Sigmoid colon (tissue), 4 donors: ENCODE data around the gene P2RY8.

Experiments used
- CTCF ChIP-seq, 4 experiments: fragments of 450-650 bp in 3 of 4; fragments of 200-600 bp in 1 of 4; IDR thresholded peaks; one replicate each; pipeline ENCODE4 v1.5.1; 2016 to 2019; ENCODE audit warnings: antibody characterized with exemption in 4 of 4, mild to moderate bottlenecking in 3 of 4, moderate library complexity in 2 of 4
- POLR2A ChIP-seq, 2 donors: fragments of 450-650 bp; IDR thresholded peaks; one replicate each; pipeline ENCODE4 v1.6.1; 2016; ENCODE audit warnings: antibody characterized with exemption in 2 of 2, mild to moderate bottlenecking in 2 of 2, moderate library complexity in 2 of 2
- POLR2AphosphoS5 ChIP-seq, 4 donors: sonication (generic); formaldehyde crosslinking; IDR thresholded peaks; one replicate each; pipeline ENCODE4 v1.6.1; 2017; ENCODE audit warnings: antibody characterized with exemption in 4 of 4

- no peak for TF ChIP-seq CTCF (IDR thresholded peaks at IDR 0.05)
- no peak for TF ChIP-seq POLR2A (IDR thresholded peaks at IDR 0.05)
- no peak for TF ChIP-seq POLR2AphosphoS5 (IDR thresholded peaks at IDR 0.05)
These were observed 7.2 kb downstream of the P2RY8 start for GRCh38 chrX:1529756-1530155.
